ENCODE data around the gene TNFRSF18.

DNA sequence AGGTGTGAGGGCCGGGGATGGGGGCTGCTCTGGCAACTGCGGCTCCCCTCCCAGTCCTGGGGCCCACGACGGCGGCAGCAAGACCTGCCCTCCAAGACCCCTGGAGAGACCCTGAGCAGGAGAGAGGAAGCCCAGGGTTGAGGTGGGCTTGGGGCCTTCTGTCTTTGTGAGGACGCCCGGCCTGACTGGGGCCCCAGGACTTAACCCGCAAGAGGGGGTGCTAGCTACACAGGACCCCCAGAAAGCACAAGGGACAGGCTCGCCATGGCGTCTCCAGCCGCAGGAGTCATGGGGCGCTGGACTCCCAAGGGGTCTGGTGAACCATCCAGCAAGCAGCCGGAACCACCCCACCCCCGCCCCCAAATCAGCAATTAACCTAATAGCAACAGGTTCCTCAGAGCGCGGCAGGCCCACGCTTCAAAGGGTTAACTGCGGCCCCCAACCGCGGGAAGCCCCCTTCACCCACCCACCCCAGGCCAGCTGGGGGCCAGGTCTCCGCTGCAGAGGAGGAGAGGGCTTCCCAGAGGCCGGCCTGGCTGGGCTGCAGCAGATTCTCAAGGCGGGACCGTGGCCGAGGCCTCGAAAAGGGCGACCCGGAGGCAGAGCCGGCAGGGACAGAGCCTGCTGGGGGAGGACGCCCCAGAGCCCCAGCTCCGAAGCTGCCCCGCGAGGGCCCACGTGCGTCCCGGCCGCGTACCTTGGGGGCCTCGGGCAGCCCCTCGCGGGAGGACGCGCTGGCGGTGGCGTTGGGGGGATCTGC is 39.6 kb upstream of the TNFRSF18 start:
- no peak for TF ChIP-seq EZH2 (IDR thresholded peaks at IDR 0.05; ENCODE audit: low read depth, unreplicated experiment)
- no peak for TF ChIP-seq CTCF (conservative IDR thresholded peaks at IDR 0.05; ENCODE audit: low read depth in 2 of 2)
- TF ChIP-seq, protein P1, sequence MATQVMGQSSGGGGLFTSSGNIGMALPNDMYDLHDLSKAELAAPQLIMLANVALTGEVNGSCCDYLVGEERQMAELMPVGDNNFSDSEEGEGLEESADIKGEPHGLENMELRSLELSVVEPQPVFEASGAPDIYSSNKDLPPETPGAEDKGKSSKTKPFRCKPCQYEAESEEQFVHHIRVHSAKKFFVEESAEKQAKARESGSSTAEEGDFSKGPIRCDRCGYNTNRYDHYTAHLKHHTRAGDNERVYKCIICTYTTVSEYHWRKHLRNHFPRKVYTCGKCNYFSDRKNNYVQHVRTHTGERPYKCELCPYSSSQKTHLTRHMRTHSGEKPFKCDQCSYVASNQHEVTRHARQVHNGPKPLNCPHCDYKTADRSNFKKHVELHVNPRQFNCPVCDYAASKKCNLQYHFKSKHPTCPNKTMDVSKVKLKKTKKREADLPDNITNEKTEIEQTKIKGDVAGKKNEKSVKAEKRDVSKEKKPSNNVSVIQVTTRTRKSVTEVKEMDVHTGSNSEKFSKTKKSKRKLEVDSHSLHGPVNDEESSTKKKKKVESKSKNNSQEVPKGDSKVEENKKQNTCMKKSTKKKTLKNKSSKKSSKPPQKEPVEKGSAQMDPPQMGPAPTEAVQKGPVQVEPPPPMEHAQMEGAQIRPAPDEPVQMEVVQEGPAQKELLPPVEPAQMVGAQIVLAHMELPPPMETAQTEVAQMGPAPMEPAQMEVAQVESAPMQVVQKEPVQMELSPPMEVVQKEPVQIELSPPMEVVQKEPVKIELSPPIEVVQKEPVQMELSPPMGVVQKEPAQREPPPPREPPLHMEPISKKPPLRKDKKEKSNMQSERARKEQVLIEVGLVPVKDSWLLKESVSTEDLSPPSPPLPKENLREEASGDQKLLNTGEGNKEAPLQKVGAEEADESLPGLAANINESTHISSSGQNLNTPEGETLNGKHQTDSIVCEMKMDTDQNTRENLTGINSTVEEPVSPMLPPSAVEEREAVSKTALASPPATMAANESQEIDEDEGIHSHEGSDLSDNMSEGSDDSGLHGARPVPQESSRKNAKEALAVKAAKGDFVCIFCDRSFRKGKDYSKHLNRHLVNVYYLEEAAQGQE (IDR thresholded peaks at IDR 0.05; ENCODE audit: unreplicated experiment): no peak
- no peak for TF ChIP-seq ZNF331 (CRISPR knock-in tag; IDR thresholded peaks at IDR 0.05; ENCODE audit: low read depth)
- no peak for TF ChIP-seq EZH2phosphoT487 (IDR thresholded peaks at IDR 0.05; ENCODE audit: unreplicated experiment)
- no peak for TF ChIP-seq CREB1 (CRISPR knock-in tag; IDR thresholded peaks at IDR 0.05; ENCODE audit: low read depth)
- TF ChIP-seq POLR2AphosphoS5 (IDR thresholded peaks at IDR 0.05; ENCODE audit: low read depth): no peak
- no peak for TF ChIP-seq JUNB (IDR thresholded peaks at IDR 0.05; ENCODE audit: unreplicated experiment)
- TF ChIP-seq, protein P2, sequence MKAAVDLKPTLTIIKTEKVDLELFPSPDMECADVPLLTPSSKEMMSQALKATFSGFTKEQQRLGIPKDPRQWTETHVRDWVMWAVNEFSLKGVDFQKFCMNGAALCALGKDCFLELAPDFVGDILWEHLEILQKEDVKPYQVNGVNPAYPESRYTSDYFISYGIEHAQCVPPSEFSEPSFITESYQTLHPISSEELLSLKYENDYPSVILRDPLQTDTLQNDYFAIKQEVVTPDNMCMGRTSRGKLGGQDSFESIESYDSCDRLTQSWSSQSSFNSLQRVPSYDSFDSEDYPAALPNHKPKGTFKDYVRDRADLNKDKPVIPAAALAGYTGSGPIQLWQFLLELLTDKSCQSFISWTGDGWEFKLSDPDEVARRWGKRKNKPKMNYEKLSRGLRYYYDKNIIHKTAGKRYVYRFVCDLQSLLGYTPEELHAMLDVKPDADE (IDR thresholded peaks at IDR 0.05): no peak
- TF ChIP-seq, protein P3, sequence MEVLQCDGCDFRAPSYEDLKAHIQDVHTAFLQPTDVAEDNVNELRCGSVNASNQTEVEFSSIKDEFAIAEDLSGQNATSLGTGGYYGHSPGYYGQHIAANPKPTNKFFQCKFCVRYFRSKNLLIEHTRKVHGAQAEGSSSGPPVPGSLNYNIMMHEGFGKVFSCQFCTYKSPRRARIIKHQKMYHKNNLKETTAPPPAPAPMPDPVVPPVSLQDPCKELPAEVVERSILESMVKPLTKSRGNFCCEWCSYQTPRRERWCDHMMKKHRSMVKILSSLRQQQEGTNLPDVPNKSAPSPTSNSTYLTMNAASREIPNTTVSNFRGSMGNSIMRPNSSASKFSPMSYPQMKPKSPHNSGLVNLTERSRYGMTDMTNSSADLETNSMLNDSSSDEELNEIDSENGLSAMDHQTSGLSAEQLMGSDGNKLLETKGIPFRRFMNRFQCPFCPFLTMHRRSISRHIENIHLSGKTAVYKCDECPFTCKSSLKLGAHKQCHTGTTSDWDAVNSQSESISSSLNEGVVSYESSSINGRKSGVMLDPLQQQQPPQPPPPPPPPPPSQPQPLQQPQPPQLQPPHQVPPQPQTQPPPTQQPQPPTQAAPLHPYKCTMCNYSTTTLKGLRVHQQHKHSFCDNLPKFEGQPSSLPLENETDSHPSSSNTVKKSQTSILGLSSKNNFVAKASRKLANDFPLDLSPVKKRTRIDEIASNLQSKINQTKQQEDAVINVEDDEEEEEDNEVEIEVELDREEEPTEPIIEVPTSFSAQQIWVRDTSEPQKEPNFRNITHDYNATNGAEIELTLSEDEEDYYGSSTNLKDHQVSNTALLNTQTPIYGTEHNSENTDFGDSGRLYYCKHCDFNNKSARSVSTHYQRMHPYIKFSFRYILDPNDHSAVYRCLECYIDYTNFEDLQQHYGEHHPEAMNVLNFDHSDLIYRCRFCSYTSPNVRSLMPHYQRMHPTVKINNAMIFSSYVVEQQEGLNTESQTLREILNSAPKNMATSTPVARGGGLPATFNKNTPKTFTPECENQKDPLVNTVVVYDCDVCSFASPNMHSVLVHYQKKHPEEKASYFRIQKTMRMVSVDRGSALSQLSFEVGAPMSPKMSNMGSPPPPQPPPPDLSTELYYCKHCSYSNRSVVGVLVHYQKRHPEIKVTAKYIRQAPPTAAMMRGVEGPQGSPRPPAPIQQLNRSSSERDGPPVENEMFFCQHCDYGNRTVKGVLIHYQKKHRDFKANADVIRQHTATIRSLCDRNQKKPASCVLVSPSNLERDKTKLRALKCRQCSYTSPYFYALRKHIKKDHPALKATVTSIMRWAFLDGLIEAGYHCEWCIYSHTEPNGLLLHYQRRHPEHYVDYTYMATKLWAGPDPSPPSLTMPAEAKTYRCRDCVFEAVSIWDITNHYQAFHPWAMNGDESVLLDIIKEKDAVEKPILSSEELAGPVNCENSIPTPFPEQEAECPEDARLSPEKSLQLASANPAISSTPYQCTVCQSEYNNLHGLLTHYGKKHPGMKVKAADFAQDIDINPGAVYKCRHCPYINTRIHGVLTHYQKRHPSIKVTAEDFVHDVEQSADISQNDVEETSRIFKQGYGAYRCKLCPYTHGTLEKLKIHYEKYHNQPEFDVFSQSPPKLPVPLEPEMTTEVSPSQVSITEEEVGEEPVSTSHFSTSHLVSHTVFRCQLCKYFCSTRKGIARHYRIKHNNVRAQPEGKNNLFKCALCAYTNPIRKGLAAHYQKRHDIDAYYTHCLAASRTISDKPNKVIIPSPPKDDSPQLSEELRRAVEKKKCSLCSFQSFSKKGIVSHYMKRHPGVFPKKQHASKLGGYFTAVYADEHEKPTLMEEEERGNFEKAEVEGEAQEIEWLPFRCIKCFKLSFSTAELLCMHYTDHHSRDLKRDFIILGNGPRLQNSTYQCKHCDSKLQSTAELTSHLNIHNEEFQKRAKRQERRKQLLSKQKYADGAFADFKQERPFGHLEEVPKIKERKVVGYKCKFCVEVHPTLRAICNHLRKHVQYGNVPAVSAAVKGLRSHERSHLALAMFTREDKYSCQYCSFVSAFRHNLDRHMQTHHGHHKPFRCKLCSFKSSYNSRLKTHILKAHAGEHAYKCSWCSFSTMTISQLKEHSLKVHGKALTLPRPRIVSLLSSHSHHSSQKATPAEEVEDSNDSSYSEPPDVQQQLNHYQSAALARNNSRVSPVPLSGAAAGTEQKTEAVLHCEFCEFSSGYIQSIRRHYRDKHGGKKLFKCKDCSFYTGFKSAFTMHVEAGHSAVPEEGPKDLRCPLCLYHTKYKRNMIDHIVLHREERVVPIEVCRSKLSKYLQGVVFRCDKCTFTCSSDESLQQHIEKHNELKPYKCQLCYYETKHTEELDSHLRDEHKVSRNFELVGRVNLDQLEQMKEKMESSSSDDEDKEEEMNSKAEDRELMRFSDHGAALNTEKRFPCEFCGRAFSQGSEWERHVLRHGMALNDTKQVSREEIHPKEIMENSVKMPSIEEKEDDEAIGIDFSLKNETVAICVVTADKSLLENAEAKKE (CRISPR knock-in tag; IDR thresholded peaks at IDR 0.05): no peak
- TF ChIP-seq NANOG (IDR thresholded peaks at IDR 0.05; ENCODE audit: borderline replicate concordance): no peak
- TF ChIP-seq STAT1 (IDR thresholded peaks at IDR 0.05; ENCODE audit: unreplicated experiment): no peak
